Left renal cortex interstitium (tissue), 4 donors: ENCODE data around the gene UNC119B. TPM values are rescaled to one million over a fixed set of nuclear protein-coding genes. Genes with fewer than 3 reads are reported as not detected.
A peak's percentile ranks its signal among the peaks of the same experiment; 100 is the strongest.
"Not testable (repeated sequence)": the region's sequence is repeated elsewhere in the genome, so short reads cannot be mapped to it uniquely, and the experiment has no call there.

Experiments used
- DNase-seq, 4 donors: peaks; one replicate each; pipeline ENCODE4 v3.0.0-alpha.2; 2013; ENCODE audit warnings: low read depth in 4 of 4, low spot score in 2 of 4, missing footprints in 1 of 4
- polyA plus RNA-seq, 4 donors: library from polyadenylated mRNA; unstranded; fragments of 120-200 nt; gene quantifications; one replicate each; pipeline ENCODE4 v1.2.1, GENCODE V29; 2013; ENCODE audit not compliant: insufficient read length in 4 of 4

Gene UNC119B
- 10 to 100 TPM; 70.1 to 76.1 (median 72.2) TPM for polyA plus RNA-seq

DNA sequence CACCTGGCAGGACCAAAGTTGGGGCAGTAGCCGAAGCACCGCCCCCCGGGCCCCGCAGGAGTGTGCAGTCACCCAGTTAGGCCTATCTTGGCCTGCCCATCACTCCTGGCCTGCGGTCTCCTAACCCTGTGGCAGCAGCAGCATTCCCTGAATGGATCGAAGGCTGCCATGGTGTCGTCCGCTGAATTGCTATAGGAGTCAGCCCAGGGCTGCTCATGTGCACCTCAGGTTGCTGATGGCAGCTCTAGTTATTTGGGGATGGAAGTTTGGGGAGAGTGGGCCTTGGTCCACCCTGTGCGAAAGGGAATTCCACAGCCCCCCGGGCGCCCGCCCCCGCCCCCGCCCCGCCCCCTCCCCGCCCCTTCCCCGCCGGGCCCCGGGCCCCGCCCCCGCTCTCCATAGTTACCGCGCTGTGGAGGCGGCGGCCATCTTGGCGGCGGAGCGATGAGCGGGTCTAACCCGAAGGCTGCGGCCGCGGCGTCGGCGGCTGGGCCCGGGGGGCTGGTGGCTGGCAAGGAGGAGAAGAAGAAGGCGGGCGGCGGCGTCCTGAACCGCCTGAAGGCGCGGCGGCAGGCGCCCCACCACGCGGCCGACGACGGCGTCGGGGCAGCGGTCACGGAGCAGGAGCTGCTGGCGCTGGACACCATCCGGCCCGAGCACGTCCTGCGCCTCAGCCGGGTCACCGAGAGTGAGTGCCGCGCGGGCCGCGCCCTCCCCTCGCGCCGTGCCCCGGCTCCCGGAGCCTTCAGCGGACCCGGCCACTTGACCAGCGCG lies at the start of gene UNC119B:
Gene UNC119B, plus strand, starts transcription at position 428 of the 774 bp plus-strand sequence. Its CDS starts 17 bp downstream, at position 445.
- DNase-seq = no peak

DNA sequence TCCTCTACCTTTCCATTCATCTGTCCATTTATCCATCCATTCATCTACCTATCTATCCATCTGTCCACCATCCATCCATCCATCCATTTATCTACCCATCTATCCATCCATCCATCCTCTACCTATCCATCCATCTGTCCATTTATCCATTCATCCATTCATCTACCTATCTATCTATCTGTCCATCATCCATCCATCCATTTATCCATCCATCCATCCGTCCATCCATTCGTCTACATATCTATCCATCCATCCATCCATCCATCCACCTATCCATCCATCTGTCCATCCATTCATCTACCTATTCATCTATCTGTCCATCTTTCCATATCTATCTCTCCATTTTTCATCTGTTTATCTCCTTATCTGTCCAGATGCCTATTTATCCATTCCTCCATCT lies 48.8 kb upstream of the UNC119B start:
- DNase-seq = no peak

DNA sequence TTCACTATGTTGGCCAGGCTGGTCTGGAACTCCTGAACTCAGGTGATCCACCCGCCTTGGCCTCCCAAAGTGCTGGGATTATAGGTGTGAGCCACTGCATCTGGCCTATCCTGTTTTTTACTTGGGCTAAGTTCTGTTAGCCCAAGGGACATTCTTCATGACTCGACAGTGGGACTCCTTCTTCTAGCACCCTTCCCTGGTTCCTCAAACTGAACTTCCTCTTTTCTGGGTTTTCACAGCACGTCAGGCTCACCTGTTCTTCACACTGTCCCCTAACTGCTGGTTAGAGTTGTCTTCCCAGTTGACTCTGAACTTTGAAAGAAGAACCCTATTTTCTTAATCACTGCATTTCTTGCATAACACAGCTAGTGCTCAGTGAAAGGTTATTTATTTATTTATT lies 47.4 kb upstream of the UNC119B start:
- no peak for DNase-seq

DNA sequence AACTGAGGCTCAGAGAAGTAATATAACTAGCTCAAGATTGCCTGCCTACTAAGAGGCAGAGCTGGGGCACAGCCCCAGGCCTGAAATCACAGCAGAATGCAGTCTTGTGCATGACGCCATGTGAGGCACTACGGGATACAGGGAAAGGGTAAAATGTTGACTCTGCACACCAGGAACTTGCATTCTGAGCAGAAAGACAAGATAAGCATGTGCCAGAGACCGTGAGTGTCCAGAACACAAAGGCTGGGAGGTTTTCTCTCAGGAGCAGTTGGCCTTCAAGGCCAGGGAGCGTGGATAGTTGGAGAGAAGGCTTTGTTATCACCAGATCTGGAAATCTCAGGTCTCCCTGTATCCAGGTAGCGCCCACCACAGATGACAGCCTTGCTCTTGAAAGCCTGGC lies 46.5 kb upstream of the UNC119B start:
- DNase-seq = no peak

DNA sequence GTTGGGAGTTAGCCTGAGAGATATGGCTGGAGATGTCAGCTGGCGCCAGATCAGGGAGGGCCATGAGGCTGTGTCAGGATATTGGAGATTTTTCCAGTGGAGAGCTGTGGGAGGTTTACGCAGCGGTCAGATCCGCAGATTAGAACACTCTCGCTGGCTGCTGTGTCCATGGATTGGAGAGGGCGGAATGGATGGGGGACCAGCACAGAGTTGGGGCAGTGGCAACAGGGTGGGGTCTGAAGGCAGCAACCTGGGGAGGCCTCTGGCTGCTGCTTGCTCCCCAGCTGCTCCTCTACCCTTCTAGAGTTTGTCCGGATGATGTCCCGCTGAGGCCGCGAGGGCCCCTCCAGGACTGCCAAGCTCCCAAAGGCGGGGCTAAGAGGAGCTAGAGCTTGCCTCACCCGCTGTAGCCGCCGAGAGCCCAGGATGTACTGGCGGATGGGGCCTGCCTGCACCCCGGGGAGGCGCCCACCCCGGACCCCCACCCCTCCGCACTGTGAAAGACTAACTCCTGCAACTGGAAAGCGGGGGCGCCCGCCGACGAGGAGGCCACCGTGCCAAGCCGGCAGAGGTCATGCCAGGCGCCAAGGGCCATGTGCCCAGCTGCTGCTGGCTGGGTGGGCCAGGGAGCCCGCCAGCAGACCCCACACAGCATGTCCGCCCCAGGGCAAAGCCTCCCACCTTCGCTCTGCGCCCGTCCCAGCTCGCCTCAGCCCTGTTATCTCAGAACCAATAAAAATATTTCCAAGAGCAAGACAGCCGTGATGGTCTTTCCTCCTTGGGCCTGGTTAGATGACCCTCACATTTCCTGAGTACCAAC lies 43.5 kb upstream of the UNC119B start:
- no peak for DNase-seq

DNA sequence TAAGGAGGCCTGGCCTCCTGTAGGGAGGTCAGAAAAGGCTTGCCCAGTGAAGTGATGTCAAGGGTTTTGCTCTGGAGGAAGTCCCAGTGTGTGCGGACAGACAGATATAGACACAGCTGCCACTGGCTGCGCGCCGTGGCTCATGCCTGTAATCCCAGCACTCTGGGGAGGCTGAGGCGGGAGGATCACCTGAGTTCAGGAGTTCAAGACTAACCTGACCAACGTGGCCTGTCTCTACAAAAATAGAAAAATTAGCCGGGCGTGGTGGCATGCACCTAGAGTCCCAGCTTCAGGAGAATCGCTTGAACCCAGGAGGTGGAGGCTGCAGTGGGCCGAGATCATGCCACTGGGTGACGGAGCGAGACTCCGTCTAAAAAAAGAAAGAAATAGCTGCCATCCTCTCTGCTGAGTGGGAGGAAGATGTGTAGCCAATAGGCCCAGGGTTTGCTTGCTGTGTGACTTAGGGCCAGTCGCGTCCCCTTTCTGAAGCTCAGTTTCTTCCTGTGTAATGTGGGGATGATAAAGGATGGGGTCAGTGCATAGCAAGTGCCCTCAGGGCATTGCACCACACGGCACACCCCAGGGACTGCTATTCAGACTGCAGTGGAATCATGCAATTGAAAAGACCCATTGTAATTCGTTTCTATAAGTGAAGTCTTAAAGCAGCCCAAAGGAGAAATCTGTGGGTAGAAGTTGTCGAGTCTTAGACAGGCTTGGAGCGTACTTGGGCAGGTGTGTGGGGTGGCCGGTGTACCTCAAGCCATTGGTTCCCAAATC lies 42.0 kb upstream of the UNC119B start:
- DNase-seq = no peak

DNA sequence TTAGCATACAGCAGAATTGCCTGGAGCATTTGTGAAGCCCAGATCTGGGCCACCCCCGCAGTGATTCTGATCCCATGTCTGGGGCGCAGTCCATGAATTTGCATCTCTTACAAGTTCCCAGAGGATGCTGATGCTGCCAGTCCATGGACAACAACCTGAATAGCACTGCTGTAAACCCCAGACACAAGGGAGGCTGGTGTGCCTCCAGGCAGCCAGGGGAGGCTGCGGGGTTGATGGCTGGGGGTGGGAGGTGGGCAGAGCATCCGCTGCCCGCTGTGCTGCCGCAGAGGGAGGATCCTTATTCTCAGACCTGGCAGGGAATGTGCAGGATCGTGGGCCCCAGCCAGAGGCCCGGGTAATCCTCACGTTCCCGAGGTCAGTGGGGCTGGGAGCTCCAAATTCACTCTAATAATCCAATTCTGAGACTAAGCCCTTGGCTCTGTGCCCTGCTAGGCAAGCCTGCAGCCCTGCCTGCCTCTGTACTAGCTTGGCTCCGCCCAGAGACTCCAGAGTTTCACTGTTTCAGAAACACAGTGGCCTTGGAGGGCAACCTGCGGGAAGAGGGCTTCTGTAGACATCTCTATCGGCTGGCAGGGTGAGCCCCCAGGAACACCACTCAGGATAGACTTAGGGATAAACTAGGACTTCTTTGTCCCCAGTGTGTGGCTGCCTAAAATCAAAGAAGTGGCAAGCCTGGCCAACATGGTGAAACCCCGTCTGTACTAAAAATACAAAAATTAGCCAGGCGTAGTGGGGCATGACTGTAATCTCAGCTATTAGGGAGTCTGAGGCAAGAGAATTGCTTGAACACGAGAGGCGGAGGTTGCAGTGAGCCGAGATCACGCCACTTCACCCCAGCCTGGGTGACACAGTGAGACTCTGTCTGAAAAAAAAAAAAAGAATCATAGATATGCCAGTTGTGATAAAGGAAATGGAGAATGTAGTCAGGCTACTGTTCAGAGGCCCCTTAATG lies 41.1 kb upstream of the UNC119B start:
- DNase-seq = no peak

DNA sequence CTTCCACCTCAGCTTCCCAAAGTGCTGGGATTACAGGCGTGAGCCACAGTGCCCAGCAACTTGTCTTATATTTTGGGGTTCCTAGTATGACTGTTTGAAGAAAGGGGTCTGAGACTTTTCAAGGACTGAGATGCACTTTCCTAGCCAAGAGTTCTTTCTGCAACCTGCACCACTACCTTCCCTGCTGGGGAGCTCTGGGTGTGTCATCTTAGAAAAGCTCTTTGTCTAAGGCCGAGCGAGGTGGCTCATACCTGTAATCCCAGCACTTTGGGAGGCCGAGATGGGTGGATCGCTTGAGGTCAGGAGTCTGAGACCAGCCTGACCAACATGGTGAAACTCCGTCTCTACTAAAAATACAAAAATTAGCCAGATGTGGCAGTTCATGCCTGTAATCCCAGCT lies 40.0 kb upstream of the UNC119B start:
- not testable (repeated sequence) for DNase-seq

DNA sequence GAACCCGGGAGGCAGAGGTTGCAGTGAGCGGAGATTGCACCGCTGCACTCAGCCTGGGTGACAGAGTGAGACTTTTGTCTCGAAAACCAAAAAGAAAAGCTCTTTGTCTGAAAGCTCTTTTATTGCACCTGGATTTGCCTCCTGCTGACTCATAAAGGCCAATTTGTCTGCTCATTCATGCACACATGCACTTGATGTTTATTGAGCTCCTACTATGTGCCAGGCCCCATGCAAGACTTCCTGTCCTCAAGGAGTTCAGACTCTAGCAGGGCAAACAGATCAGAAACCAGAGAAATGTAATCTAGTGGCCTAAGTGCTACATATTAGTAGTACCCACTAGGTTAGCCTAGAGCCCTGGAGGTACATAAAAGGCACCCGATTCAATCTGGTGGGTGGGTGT lies 39.6 kb upstream of the UNC119B start:
- no peak for DNase-seq

DNA sequence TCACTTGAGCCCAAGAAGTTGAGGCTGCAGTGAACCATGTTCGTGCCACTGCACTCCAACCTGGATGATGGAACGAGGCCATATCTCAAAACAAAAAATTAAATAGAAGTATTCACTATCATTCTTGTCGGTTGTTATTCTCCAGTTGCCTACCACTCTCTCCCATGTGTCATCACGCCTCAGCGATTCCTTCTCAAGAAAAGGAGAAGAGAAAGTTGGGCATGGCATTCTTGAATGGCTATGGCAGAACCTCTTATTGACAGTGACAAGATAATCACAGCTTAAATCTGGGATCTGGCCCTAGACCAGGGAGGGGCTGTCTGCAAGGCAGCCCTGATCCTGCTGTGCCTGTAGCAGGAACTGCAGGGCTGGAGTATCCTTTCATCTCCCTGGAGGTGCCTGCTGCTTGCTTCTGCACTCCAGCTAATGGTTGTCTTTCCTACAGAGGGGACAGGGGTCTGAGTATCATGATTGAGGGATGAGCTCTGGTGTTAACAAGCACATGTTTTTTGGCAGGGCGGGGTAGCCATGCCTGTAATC lies 36.1 kb upstream of the UNC119B start:
- DNase-seq = no peak

DNA sequence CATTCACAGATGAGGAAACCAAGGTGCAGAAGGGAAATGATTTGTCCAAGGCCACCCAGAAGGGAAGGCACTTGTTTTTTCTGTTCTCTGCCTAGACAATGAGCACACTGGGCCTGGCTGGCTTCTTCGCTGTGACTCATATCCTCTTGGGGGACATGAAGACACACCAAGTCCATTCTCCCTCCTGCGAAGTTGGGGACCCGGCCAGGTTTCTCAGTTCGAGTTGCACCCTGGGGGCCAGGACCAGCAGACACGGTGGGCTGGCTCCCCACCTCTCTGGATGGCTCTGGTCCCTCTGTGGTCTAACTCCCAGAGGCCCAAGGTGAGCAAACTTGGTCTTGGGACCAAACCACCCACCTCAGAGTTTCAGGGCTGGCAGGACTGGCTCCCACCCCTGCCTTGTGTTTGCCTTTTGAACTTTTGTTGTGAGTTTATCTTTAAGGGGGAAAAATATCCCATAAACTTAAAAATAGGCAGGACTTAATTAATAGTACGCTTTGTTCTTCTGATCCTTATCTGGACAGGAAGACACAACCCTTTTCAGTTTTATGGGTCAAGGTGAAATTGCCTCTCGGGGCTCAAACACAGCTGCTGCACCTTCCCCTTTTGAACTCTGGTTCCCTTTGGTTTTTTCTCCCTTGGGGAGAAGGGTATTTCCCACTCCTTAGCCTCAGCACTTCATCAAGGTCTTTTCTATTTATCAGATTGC lies 32.3 kb upstream of the UNC119B start:
- DNase-seq = no peak

DNA sequence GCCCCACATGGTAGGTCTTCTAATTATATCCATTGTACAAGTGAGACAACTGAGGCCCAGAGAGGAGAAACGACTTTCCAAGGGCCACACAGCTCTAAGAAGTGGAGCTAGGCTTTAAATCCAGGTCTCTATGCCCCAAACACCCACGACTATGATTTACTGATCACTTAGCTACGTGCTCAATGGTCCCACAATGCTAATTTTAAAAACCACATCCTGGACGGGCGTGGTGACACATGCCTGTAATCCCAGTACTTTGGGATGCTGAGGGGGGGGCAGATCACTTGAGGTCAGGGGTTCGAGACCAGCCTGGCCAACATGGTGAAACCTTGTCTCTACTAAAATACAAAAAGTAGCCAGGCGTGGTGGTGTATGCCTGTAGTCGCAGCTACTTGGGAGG lies 31.7 kb upstream of the UNC119B start:
- no peak for DNase-seq

DNA sequence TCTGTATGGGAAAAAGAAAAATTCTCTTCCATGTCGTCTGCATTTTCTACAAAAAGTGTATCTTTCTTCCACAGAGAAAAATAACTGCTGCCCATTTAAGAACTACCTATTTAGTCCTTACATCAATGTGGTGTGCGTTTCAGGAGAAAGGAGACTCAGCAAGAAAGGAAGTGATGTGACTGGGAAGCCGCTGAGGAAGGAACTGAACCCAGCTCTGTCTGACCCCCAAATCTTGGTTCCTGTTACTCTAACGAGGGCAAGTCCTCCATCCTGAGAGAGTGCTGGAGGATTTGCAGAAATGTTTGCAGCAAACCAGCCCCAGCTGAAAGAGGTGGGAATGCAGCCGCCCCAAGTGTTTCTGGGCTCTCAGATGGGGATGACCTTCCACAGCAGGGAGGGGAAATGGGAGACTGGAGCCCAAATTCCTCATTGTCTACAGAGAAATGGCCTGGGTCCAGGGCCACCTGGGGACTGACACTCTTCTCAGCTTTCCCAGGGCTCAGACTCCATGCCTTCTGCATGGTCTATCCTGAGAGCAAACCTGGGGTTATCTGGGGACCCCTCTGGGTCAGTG lies 30.0 kb upstream of the UNC119B start:
- DNase-seq = no peak

DNA sequence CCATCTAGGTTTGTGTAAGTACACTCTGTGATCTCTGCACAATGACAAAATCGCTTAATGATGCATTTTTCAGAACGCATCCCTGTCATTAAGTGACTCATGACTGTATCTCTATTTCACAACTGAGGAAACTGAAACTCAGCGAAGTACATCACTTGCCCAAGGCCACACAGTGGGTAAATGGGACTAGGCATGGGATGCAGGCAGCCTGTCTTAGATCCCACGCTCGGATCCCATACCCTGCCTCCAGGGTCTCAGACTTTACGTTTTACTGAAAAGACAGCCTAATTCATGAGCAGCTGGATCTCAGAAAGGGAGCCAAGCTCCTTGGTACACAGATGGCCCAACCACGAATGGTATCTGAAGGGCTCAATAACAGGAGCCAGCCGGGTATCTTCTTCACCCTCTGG lies 25.7 kb upstream of the UNC119B start:
- DNase-seq = no peak

DNA sequence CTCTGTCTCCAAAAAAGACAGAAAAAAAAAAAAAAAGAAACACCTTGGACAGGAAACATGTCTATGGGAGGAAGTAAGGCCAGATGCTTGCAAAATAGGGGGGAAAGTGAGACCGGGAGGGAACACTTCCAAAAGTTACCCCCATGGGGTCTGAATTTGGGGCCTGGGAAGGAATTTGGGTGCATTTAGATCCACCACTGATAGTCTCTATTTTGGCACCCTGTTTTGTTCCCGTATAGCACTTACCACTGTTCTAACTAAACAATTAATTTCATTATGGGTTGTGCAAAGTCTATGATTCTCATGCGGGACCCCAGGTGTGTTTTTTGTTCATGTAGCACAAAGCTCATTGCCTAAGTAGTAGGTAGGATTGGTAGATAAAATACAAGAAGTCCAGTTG lies 24.7 kb upstream of the UNC119B start:
- no peak for DNase-seq

DNA sequence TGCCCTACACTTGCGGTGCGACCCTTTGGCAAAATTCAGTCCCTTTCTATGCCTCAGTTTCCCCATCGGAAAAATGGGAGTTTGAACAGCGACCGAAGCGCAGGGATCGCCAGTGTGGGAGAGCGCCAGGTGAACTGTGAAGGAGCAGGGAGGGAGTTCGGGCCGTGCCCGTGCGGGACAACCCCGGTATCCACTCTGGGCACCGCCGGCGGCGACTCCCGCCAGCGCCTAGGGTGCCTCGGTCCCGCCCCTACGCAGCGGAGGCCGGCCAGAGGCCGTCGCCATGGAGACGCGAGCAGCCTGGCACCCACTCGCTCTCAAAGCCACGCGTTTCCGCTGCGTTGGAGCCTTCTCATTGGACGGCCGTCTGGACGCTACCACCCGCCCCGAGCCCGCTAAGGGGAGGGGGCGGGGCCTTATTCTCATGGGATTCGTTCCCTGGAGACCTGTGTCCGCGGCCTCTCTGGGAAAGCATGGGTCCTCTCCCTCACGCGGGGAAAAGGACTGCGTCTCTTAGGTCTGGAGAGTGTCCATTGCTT lies 24.0 kb upstream of the UNC119B start:
- peak; percentile 94 to 98 (median 95) for DNase-seq

DNA sequence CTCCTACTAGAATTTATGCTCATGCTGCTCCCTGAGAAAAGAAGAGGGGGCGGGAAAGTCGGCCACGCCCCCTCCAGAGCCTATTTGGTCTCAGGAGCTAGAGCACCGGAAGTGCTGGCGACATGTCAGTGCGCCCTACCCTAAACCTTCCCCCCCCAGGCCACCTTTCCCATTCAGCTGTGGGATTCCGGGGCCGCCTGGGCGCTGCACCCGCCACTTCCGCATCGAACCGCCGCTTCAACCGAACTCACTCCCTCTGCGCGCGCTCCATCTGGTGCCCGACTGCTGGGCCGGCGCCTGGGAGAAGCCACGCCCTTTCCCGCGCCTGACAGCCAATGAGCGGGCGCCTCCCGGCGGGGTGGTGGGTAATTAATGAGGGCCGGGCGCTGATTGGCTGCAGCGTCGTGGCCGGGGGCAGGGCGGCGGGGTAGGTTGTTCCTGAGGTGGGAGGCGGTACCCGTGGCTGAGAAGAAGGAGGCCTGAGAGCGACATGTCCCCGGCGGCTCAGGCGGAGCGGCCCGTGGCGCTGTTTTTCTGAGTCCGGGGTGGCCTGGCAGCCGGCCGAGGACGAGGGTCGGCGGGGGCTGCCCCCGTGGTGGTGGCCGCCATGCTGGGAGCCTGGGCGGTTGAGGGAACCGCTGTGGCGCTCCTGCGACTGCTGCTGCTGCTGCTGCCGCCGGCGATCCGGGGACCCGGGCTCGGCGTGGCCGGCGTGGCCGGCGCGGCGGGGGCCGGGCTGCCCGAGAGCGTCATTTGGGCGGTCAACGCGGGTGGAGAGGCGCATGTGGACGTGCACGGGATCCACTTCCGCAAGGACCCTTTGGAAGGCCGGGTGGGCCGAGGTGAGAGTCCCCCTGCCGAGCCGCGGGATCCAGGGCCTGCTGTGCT lies 23.3 kb upstream of the UNC119B start, which contains the start of gene MLEC:
Gene MLEC, plus strand, starts transcription at position 460 of the 888 bp plus-strand sequence. Its CDS starts 148 bp downstream, at position 608.
- DNase-seq = peak; percentile 86 to 96 (median 93)
